Activated CD8-positive, alpha-beta memory T cell treated with anti-CD3 and anti-CD28 coated beads, Interleukin-2, amount 10 ng/mL, durations not matched to agents 7 days and 5 days (primary cell): ENCODE measurements around the gene BAIAP2L1. TPM values are rescaled to one million over a fixed set of nuclear protein-coding genes. Genes with fewer than 3 reads are reported as not detected.

ENCODE experiments used
- ATAC-seq: fragments of 150-1000 bp; cut with Tn5 transposase; one replicate; pipeline ENCODE4 v1.10.0; 2021; ENCODE audit warnings: moderate library complexity
- CTCF ChIA-PET: fragments of 350-600 bp; sonication (Branson Sonifier 250); formaldehyde crosslinking; loops from one replicate; lab custom pipeline; 2021; ENCODE audit warnings: antibody characterized with exemption; lab: Charles Lee
- DNase-seq: peaks from one replicate; pipeline ENCODE4 v3.0.0-alpha.2; 2020
- H3K27ac Mint-ChIP-seq: one replicate; pipeline ENCODE4 v1.8.0; 2021; ENCODE audit warnings: mild to moderate bottlenecking, mixed read lengths
- H3K27me3 Mint-ChIP-seq: one replicate; pipeline ENCODE4 v1.8.0; 2021; ENCODE audit warnings: mixed read lengths
- H3K36me3 Mint-ChIP-seq: one replicate; pipeline ENCODE4 v1.8.0; 2021; ENCODE audit warnings: mild to moderate bottlenecking, mixed read lengths
- H3K4me1 Mint-ChIP-seq: one replicate; pipeline ENCODE4 v1.8.0; 2021; ENCODE audit warnings: mixed read lengths
- H3K4me3 Mint-ChIP-seq: one replicate; pipeline ENCODE4 v1.8.0; 2021; ENCODE audit warnings: mild to moderate bottlenecking, moderate library complexity, mixed read lengths
- H3K9me3 Mint-ChIP-seq: one replicate; pipeline ENCODE4 v1.8.0; 2022; ENCODE audit warnings: low read depth, mixed read lengths
- total RNA-seq, 2 experiments: library from RNA; stranded (reverse); gene quantifications; one replicate each; pipeline ENCODE4 v1.2.3, GENCODE V29; 2021

The BAIAP2L1 gene
- total RNA-seq, 2 experiments from 2014 or later = 1.1 to 1.4 TPM

- no peak overlapping the region for H3K27ac Mint-ChIP-seq
- peaks cover 3% of the 10 kb centered on the region for H3K9me3 Mint-ChIP-seq
- H3K36me3 Mint-ChIP-seq = no peaks in the 10 kb centered on the region
- H3K4me3 Mint-ChIP-seq = no peak overlapping the region
- no peaks in the 10 kb centered on the region for H3K4me1 Mint-ChIP-seq
- no peak for ATAC-seq
- no peaks in the 10 kb centered on the region for H3K27me3 Mint-ChIP-seq
- CTCF ChIA-PET = no interaction called here
- DNase-seq = no peak
These were observed 61.8 kb downstream of the BAIAP2L1 start for GRCh38 chr7:98339043-98339442.

GRCh38 chr7:98338441-98338840 lies 62.4 kb downstream of the BAIAP2L1 start:
- ATAC-seq (no peak), DNase-seq (no peak)
- Mint-ChIP-seq H3K4me3 (no peak overlapping the region), H3K27ac (no peak overlapping the region), H3K27me3 (no peaks in the 10 kb centered on the region), H3K4me1 (no peaks in the 10 kb centered on the region), H3K9me3 (peaks cover 3% of the 10 kb centered on the region), H3K36me3 (no peaks in the 10 kb centered on the region)
- CTCF ChIA-PET = no interaction called here

GRCh38 chr7:98335411-98335977 lies 65.4 kb downstream of the BAIAP2L1 start:
- DNase-seq = no peak
- ATAC-seq = no peak
- Mint-ChIP-seq H3K4me3 (no peak overlapping the region), H3K36me3 (no peaks in the 10 kb centered on the region), H3K4me1 (no peaks in the 10 kb centered on the region), H3K9me3 (peaks cover 3% of the 10 kb centered on the region), H3K27me3 (no peaks in the 10 kb centered on the region), H3K27ac (no peak overlapping the region)
- CTCF ChIA-PET = no interaction called here

GRCh38 chr7:98334081-98334480 lies 66.8 kb downstream of the BAIAP2L1 start:
- CTCF ChIA-PET = no interaction called here
- H3K4me3 Mint-ChIP-seq = no peak overlapping the region
- H3K27ac Mint-ChIP-seq = no peak overlapping the region
- H3K27me3 Mint-ChIP-seq = no peaks in the 10 kb centered on the region
- H3K36me3 Mint-ChIP-seq = no peaks in the 10 kb centered on the region
- no peaks in the 10 kb centered on the region for H3K4me1 Mint-ChIP-seq
- no peak for DNase-seq
- ATAC-seq = no peak
- peaks cover under 1% of the 10 kb centered on the region for H3K9me3 Mint-ChIP-seq

- no peaks in the 10 kb centered on the region for H3K9me3 Mint-ChIP-seq
- CTCF ChIA-PET = no interaction called here
- H3K27ac Mint-ChIP-seq = no peak overlapping the region
These were observed 69.9 kb downstream of the BAIAP2L1 start for GRCh38 chr7:98330926-98331529.

GRCh38 chr7:98329791-98330373 lies 71.0 kb downstream of the BAIAP2L1 start:
- CTCF ChIA-PET = no interaction called here
- no peaks in the 10 kb centered on the region for H3K4me1 Mint-ChIP-seq
- no peaks in the 10 kb centered on the region for H3K9me3 Mint-ChIP-seq
- ATAC-seq = no peak
- DNase-seq = no peak
- H3K27ac Mint-ChIP-seq = no peak overlapping the region
- no peaks in the 10 kb centered on the region for H3K36me3 Mint-ChIP-seq
- H3K27me3 Mint-ChIP-seq = peaks cover 2% of the 10 kb centered on the region
- H3K4me3 Mint-ChIP-seq = no peak overlapping the region

More at GRCh38 chr7:98330926-98331529, 69.9 kb downstream of the BAIAP2L1 start:
- H3K27me3 Mint-ChIP-seq = peaks cover 2% of the 10 kb centered on the region
- no peaks in the 10 kb centered on the region for H3K4me1 Mint-ChIP-seq
- ATAC-seq = no peak
- no peaks in the 10 kb centered on the region for H3K36me3 Mint-ChIP-seq
- no peak overlapping the region for H3K4me3 Mint-ChIP-seq
- no peak for DNase-seq

- Mint-ChIP-seq H3K27me3 (peaks cover 2% of the 10 kb centered on the region), H3K4me1 (no peaks in the 10 kb centered on the region), H3K4me3 (no peak overlapping the region), H3K9me3 (no peaks in the 10 kb centered on the region), H3K36me3 (no peaks in the 10 kb centered on the region), H3K27ac (no peak overlapping the region)
- CTCF ChIA-PET = no interaction called here
- DNase-seq = no peak
- no peak for ATAC-seq
These were observed 71.6 kb downstream of the BAIAP2L1 start for GRCh38 chr7:98329100-98329790.

GRCh38 chr7:98324782-98325181 lies 76.1 kb downstream of the BAIAP2L1 start:
- DNase-seq (no peak), ATAC-seq (no peak)
- H3K4me3 Mint-ChIP-seq = no peak overlapping the region
- CTCF ChIA-PET = no interaction called here
- no peaks in the 10 kb centered on the region for H3K4me1 Mint-ChIP-seq
- peaks cover 10% of the 10 kb centered on the region for H3K27me3 Mint-ChIP-seq
- H3K36me3 Mint-ChIP-seq = no peaks in the 10 kb centered on the region
- H3K9me3 Mint-ChIP-seq = no peaks in the 10 kb centered on the region
- H3K27ac Mint-ChIP-seq = no peak overlapping the region

- Mint-ChIP-seq H3K4me1 (no peaks in the 10 kb centered on the region), H3K4me3 (no peak overlapping the region), H3K27me3 (peaks cover 10% of the 10 kb centered on the region), H3K27ac (no peak overlapping the region), H3K9me3 (no peaks in the 10 kb centered on the region), H3K36me3 (no peaks in the 10 kb centered on the region)
- ATAC-seq (no peak), DNase-seq (no peak)
- CTCF ChIA-PET = no interaction called here
These were observed 77.1 kb downstream of the BAIAP2L1 start for GRCh38 chr7:98323597-98324322.

GRCh38 chr7:98322331-98323270 lies 78.3 kb downstream of the BAIAP2L1 start:
- Mint-ChIP-seq H3K27ac (no peak overlapping the region), H3K9me3 (no peaks in the 10 kb centered on the region), H3K27me3 (peaks cover 9% of the 10 kb centered on the region), H3K4me1 (no peaks in the 10 kb centered on the region), H3K4me3 (no peak overlapping the region), H3K36me3 (no peaks in the 10 kb centered on the region)
- DNase-seq (no peak), ATAC-seq (no peak)
- CTCF ChIA-PET = no interaction called here

GRCh38 chr7:98321301-98321700 lies 79.6 kb downstream of the BAIAP2L1 start:
- Mint-ChIP-seq H3K36me3 (no peaks in the 10 kb centered on the region), H3K27ac (no peak overlapping the region), H3K4me1 (no peaks in the 10 kb centered on the region), H3K4me3 (no peak overlapping the region), H3K27me3 (peaks cover 8% of the 10 kb centered on the region), H3K9me3 (no peaks in the 10 kb centered on the region)
- CTCF ChIA-PET = no interaction called here
- DNase-seq = no peak
- no peak for ATAC-seq

- CTCF ChIA-PET = no interaction called here
- Mint-ChIP-seq H3K9me3 (peaks cover 4% of the 10 kb centered on the region), H3K36me3 (no peaks in the 10 kb centered on the region), H3K4me3 (no peak overlapping the region), H3K27ac (no peak overlapping the region), H3K4me1 (no peaks in the 10 kb centered on the region), H3K27me3 (peaks cover 8% of the 10 kb centered on the region)
- no peak for DNase-seq
- no peak for ATAC-seq
These were observed 81.7 kb downstream of the BAIAP2L1 start for GRCh38 chr7:98319176-98319575.
